HCT116 (cell line): ENCODE measurements around the gene ARSG.

Experiments used
- CTCF ChIP-seq, 3 experiments: fragments of 200-600 bp in 1 of 3; sonication (generic) in 1 of 3; IDR thresholded peaks in 2 of 3; conservative IDR thresholded peaks in 1 of 3; 2 replicates each; pipeline ENCODE4 v1.5.1; 2012 to 2017; ENCODE audit warnings: low read depth in 2 of 3, low read length in 2 of 3, antibody characterized with exemption in 1 of 3, borderline replicate concordance in 1 of 3, control low read depth in 1 of 3, mild to moderate bottlenecking in 1 of 3, mixed read lengths in 1 of 3, mixed run types in 1 of 3, moderate library complexity in 1 of 3; ENCODE audit not compliant: insufficient read depth in 1 of 3
- EZH2 ChIP-seq: fragments of 200-600 bp; sonication (generic); IDR thresholded peaks from 2 replicates; pipeline ENCODE4 v1.6.1; 2017; ENCODE audit warnings: antibody characterized with exemption, mixed run types
- EZH2phosphoT487 ChIP-seq: fragments of 200-600 bp; IDR thresholded peaks from 2 replicates; pipeline ENCODE4 v1.6.1; 2018; ENCODE audit warnings: antibody characterized with exemption, borderline replicate concordance
- POLR2A ChIP-seq: IDR thresholded peaks from 2 replicates; pipeline ENCODE4 v1.7.0; 2011; ENCODE audit warnings: borderline replicate concordance; ENCODE audit not compliant: insufficient read depth, insufficient read length; ENCODE audit errors: extremely low read depth
- POLR2AphosphoS5 ChIP-seq: IDR thresholded peaks from 2 replicates; pipeline ENCODE4 v1.6.1; 2011; ENCODE audit warnings: mild to moderate bottlenecking, low read depth, low read length, moderate library complexity
- RAD21 ChIP-seq: IDR thresholded peaks from 2 replicates; pipeline ENCODE4 v1.6.1; 2012; ENCODE audit warnings: low read depth, mild to moderate bottlenecking
- SP1 ChIP-seq: IDR thresholded peaks from 2 replicates; pipeline ENCODE4 v1.6.1; 2012; ENCODE audit warnings: low read depth
- SRF ChIP-seq: IDR thresholded peaks from 2 replicates; pipeline ENCODE4 v1.6.1; 2012; ENCODE audit warnings: low read depth
- TCF7L2 ChIP-seq: IDR thresholded peaks from 2 replicates; pipeline ENCODE4 v1.7.0; 2011; ENCODE audit warnings: borderline replicate concordance, inconsistent platforms; ENCODE audit not compliant: insufficient read depth, insufficient read length; ENCODE audit errors: extremely low read depth
- ZBTB33 ChIP-seq: IDR thresholded peaks from 2 replicates; pipeline ENCODE4 v1.6.1; 2011; ENCODE audit warnings: mild to moderate bottlenecking, low read length, moderate library complexity; ENCODE audit not compliant: insufficient replicate concordance; ENCODE audit errors: extremely low read depth
- ZFX ChIP-seq: fragments of 450-650 bp; IDR thresholded peaks from 2 replicates; pipeline ENCODE4 v1.6.1; 2017

GRCh38 chr17:68320943-68321555 is 29.8 kb downstream of the ARSG start:
- no peak for TF ChIP-seq POLR2AphosphoS5
- no peak for TF ChIP-seq EZH2
- no peak for TF ChIP-seq RAD21
- TF ChIP-seq CTCF (IDR thresholded peaks at IDR 0.05 in 2 of 3, conservative IDR thresholded peaks at IDR 0.05 in 1 of 3; ENCODE audit: borderline replicate concordance in 1 of 3, insufficient read depth in 1 of 3, low read depth in 2 of 3, low read length in 2 of 3): no peak
- TF ChIP-seq SRF: no peak
- no peak for TF ChIP-seq TCF7L2
- no peak for TF ChIP-seq POLR2A
- no peak for TF ChIP-seq SP1
- TF ChIP-seq EZH2phosphoT487: no peak
- no peak for TF ChIP-seq ZBTB33
- TF ChIP-seq ZFX: no peak
